NCI-H345 (cell line): ENCODE results near the gene THAP2.

Source experiments
- DNase-seq: peaks from one replicate; lab custom pipeline; 2025; lab: John Stamatoyannopoulos, UW

The THAP2 gene

DNA sequence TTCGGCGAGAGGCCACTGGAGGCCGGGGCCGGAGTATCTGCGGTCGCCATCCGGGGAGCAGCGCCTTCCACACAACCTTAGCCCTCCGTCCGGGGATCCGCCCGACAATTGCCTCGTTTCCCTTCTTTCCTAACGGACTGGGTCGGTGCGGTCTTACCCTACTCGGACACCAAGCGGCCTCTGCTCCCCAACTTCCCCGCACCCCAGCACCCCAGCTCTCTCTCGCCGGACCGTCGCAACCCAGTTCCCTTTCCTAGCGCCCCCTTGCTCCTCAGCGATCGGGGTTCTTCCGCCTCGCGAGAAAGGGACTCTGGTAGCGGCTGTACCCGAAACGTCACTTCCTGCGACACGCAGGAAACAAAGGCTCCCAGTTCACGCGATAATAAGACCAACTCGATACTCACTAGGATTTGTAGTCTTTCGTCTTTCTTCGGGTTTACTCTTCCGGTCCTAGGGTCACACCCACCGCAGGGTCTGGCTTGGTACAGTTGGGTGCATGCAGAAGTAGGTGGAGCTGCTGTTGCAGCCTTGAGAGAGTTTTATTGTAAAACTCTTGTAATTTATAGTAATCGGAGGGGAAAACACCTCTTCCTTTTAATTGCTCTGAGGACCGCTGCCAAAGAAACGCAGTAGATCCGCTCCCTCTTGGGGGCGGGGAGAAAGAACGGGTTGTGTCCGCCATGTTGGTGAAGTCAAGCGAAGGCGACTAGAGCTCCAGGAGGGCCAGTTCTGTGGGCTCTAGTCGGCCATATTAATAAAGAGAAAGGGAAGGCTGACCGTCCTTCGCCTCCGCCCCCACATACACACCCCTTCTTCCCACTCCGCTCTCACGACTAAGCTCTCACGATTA is at the start of gene THAP2, which contains the start of gene ZFC3H1:
TSS of gene THAP2 (plus strand) at position 741 of the 850 bp plus-strand sequence. CDS start 209 bp downstream, outside the sequence.
TSS of gene ZFC3H1 (minus strand) at position 288 of the 850 bp plus-strand sequence. CDS start at position 50, 238 bp downstream.
- peak; percentile 99 for DNase-seq

DNA sequence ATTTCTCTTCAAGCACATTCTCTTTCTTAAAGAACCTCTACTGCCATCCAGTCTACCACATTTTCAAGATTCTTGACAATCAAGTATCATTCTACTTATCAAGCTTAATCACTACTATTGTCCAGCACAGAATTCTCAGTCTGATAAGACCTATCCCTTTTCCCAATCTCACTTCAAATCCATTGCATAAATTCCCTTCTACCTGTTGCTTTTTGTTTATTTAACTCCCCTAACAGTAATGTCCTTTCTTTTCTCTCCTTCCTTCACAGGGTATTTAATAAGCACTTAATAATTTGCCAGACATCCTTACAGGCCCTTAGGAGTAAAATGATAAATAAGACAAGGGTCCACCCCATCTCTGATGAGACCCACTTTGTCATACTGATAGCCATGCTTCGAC is 42.2 kb upstream of the THAP2 start:
- no peak for DNase-seq

- no peak for DNase-seq
Observed at GRCh38 chr12:71625476-71625875, 38.6 kb upstream of the THAP2 start.

DNA sequence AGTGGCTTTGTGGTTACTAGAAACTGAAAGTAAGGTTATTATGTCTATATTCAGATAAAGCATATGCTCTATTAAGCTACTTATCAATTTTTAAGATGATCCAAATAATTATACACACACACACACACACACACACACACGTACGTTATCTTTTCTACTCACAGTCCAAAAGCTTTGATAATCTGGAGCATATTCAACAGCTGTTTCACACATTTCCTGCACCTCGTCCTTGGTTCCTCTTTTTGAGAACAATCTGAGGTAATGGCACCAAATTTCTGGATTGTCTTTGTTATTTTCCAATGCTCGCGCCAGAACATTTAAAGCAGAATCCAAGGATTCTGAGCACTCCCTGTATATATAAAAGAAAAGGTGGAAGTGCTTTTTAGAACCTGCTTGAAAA is 38.0 kb upstream of the THAP2 start:
- no peak for DNase-seq

- DNase-seq, result no peak
Observed at GRCh38 chr12:71626768-71627167, 37.3 kb upstream of the THAP2 start.

GRCh38 chr12:71627438-71628002 is 36.6 kb upstream of the THAP2 start:
- DNase-seq, result no peak

GRCh38 chr12:71636704-71637115 is 27.4 kb upstream of the THAP2 start:
- DNase-seq, result peak; percentile 67

DNA sequence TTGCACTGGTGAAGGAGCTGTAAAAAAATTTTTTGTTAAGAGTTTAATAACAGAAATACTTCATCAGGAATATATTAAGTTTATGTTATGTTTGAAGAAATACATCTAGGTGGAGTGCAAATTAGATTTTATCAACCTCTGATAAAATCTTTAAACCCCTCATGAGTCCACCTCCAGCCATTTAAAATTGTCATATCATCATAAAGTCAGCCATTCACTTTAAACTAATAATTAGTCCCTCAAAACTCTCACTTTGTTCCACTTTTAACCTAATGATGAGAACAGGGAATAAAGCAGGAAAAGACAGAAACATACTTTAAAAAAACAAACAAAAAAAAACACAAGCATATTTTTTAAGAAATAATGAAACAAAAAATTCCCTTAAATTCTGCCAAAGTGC is 25.6 kb upstream of the THAP2 start:
- no peak for DNase-seq

- DNase-seq, result no peak
Observed at GRCh38 chr12:71639341-71639760, 24.8 kb upstream of the THAP2 start.

GRCh38 chr12:71640316-71640715 is 23.8 kb upstream of the THAP2 start:
- no peak for DNase-seq

DNA sequence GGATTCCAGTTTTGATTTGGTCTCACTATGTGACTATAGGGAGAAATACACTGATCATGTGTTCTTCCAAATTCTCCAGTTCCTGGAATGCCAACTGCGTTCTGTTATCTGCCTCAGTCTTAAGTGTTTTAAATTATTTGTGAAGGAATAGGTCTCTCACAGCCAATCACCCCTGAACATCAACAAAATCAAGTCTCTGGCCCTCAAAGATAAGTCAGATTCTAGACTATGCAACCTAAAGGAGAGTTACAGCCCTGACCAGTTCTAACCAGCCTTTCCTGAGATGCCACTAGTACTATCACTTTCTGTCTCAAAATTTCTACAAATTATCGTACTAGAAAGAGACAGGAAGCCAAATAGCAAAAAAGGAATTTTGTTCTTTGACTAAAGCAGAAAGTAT is 22.7 kb upstream of the THAP2 start:
- no peak for DNase-seq

DNA sequence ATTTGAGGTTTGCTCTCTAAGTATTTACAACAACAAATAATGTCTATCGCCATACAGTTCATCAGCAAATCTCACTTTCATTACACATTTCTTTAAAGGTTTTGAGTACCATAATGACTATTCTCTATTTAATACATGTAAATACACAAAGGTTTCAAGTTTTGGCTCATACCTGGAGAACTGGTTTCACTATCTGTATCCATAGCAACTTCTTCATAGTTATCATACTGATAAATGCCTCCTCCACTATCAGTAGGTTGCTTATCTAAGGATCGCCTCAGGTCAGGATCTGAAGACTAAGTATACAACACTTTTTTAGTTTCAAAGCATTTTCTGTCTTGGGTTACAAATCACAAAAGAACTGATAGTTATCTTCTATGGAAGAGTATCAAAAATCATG is 21.8 kb upstream of the THAP2 start:
- DNase-seq, result no peak

- DNase-seq, result no peak
Observed at GRCh38 chr12:71645268-71645667, 18.8 kb upstream of the THAP2 start.

- DNase-seq, result no peak
Observed at GRCh38 chr12:71646512-71646911, 17.6 kb upstream of the THAP2 start.

DNA sequence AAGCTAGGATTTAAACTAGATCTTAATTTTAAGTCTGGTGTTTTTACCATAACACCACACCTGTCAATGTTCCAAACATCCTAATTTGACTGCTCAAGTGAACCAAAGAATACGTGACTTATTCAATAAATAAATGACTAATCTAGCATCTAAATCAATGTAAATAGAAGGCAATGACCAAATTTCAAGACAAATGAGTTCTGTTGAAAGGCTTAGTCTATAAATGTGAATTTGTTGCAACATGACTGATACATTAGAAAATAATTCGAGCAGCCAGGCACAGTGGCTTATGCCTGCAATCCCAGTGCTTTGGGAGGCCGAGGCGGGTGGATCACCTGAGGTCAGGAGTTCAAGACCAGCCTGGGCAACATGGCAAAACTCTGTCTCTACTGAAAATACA is 15.6 kb upstream of the THAP2 start:
- no peak for DNase-seq

DNA sequence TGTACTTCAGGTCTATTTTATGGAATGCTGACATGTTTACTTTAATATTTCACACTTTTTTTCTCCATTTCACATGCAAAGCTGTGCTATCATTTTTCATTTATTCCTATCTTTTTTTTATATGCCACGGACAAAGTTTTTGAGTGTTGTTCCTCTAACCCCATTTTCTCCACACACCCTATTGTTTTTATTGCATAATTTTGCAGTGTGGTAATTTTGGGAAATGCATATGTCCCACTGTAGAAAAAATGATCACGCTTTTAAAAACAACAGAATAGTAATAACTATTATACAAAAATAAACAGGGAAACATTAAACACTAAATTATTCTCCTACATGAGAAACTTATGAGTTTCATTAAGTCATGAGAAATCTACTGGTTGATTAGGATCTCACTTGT is 14.7 kb upstream of the THAP2 start:
- no peak for DNase-seq

DNA sequence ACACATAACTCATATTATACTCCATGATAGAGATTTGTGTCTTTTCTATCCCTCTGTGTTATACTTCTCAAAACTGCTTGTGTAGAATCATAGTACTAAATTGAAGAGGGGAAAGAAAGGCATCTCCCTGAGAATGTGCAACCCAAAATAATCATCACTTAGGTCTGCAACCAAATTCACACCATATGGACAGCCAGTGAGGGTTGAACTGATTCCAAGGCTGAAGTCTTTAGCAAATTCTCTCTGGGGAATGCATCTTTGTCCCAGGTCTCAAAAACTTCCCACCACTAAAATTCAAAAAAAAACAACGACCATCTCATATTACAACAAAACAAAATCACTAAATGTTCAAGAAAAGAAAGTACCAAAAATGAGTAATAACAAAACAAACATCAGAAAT is 11.4 kb upstream of the THAP2 start:
- DNase-seq, result no peak

DNA sequence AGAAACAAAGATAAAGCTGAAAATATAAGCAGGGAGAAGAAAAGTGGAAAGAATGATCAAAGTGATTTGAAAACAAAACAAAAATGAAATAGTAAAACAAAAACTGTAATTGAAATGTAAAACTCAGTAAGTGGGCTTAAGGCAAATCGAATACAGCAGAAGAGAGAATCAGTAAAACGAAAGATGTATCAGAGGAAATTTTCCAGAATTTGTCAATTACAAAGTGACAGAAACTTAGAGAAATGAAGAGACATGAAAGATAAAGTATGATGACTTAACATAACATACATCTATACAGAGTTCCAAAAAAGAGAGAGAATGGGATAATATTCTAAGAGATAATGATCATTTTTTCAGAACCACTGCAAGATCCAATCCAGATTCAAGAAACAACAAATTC is 11.0 kb upstream of the THAP2 start:
- no peak for DNase-seq

DNA sequence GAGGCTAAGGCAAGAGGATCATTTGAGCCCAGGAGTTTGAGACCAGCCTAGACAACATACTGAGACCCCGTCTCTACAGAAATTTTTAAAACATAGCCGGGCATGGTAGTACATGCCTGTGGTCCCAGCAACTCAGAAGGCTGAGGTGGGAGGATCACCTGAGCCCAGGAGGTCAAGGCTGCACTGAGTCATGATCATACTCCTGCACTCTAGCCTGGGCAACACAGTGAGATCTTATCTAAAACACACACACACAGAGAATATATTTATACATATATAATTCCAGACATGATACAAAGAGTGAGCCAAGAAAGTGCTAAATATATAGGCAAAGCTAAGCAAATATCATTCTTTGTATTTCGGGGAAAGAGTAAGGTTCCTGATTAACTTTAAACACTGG is 9.9 kb upstream of the THAP2 start:
- no peak for DNase-seq

DNA sequence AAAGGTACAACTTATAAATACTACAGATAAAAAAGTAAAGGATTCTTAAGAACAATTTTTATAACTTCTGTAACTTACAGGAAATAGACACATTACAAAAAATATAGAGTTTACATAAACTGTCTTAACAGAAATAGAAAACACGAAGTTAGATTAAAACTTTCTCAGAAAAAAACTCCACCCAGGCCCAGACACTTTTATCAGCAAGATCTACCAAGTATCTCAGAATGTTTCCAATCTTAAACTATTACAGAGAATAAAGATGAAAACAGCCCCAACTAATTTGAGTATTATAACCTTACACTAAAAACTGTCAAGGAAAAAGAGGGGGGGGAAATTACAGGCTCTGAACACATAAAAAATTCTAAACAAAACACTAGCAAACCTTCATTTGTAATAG is 8.6 kb upstream of the THAP2 start:
- DNase-seq, result no peak

DNA sequence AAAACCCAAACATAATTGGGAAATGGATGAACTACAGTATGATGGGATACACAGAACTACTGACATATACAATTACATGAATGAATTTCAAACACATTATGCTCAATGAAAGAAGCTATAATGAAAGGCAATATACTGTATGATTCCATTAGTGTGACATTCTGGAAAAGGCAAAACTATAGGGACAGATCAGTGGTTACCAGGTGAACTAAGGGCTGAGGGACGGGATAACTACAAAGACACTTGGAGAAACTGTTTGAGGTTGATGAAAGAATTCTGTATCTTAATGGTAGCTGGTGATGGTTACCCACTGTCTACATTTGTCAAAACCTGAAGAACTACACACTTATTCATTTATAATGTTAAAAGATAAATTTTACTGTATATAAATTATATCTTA is 8.2 kb upstream of the THAP2 start:
- no peak for DNase-seq

- DNase-seq, result no peak
Observed at GRCh38 chr12:71656740-71657139, 7.4 kb upstream of the THAP2 start.

DNA sequence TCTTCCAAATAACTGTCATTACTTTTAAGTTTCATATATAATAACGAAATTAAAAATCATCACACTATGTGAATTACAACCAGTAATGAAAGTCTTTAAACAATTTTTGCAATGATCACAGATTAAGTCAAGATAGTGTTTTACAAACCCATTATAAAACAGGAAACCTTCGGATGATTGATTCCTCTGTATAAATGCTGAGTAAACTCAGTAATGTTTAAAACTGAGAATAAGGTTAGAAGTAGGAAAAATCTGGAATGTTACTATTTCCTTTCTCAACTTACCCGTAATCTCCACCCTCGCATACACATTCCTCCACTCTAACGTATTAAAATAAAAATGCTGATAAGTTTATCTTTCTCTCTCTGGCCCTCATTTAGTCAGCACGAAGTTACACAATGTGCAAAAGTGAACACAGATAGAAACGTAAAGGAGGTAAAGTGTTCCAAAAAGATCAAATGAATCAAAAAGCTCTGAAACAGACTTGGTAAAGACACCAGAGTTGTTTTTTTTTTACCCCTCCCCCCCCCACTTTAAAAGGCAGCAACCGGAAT is 2.0 kb upstream of the THAP2 start:
- no peak for DNase-seq
